ENCODE data around the gene CCDC148.

DNA sequence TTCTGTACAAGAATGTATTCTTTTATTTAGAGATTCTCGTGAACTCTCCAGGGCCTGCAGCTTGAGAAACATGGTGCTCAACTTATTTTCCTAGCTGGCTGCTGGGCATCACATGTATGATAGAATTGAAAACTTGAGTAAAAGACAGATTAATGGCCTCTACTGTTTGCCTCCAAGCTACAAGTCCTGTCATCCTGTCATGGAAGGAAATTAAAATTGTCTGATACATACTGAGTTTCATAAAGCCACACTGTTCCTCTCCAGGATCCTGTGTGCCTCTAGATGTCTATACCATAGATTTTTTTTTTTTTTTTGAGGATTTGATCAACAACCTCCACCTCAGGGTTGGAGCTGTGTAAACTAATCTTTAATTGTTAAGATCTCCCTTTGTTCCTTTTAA, 316.4 kb downstream of the CCDC148 start:
- no peak for TF ChIP-seq POLR2AphosphoS5 (IDR thresholded peaks at IDR 0.05; ENCODE audit: low read depth, low read length)
- TF ChIP-seq, protein P1, sequence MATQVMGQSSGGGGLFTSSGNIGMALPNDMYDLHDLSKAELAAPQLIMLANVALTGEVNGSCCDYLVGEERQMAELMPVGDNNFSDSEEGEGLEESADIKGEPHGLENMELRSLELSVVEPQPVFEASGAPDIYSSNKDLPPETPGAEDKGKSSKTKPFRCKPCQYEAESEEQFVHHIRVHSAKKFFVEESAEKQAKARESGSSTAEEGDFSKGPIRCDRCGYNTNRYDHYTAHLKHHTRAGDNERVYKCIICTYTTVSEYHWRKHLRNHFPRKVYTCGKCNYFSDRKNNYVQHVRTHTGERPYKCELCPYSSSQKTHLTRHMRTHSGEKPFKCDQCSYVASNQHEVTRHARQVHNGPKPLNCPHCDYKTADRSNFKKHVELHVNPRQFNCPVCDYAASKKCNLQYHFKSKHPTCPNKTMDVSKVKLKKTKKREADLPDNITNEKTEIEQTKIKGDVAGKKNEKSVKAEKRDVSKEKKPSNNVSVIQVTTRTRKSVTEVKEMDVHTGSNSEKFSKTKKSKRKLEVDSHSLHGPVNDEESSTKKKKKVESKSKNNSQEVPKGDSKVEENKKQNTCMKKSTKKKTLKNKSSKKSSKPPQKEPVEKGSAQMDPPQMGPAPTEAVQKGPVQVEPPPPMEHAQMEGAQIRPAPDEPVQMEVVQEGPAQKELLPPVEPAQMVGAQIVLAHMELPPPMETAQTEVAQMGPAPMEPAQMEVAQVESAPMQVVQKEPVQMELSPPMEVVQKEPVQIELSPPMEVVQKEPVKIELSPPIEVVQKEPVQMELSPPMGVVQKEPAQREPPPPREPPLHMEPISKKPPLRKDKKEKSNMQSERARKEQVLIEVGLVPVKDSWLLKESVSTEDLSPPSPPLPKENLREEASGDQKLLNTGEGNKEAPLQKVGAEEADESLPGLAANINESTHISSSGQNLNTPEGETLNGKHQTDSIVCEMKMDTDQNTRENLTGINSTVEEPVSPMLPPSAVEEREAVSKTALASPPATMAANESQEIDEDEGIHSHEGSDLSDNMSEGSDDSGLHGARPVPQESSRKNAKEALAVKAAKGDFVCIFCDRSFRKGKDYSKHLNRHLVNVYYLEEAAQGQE (IDR thresholded peaks at IDR 0.05; ENCODE audit: insufficient read depth in 1 of 2, low read depth in 2 of 2, low read length in 2 of 2) = no peak
- no peak for TF ChIP-seq TAF1 (IDR thresholded peaks at IDR 0.05; ENCODE audit: borderline replicate concordance, insufficient read depth, low read length)
